GM04503 (cell line): ENCODE data around the gene TSSK6.

Experiments
- DNase-seq: peaks from one replicate; pipeline ENCODE4 v3.0.0-alpha.2; 2012; ENCODE audit warnings: low read depth

Gene TSSK6

DNA sequence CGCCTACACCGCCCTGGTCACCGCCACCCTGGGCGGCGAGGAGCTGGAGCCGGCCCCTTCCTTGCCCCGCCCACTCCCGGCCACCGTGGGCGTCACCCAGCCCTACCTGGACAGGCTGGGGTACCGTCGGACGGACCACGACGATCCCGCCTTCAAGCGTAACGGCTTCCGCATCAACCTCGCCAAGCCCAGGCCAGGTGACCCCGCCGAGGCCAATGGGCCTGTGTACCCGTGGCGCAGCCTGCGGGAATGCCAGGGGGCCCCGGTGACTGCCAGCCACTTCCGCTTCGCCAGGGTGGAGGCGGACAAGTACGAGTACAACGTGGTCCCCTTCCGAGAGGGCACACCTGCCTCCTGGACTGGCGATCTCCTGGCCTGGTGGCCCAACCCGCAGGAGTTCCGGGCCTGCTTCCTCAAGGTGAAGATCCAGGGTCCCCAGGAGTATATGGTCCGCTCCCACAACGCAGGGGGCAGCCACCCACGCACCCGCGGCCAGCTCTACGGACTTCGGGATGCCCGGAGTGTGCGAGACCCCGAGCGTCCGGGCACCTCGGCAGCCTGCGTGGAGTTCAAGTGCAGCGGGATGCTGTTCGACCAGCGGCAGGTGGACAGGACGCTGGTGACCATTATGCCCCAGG is 29.7 kb upstream of the TSSK6 start:
- no peak for DNase-seq

GRCh38 chr19:19544257-19544953 is 29.1 kb upstream of the TSSK6 start:
- no peak for DNase-seq

DNA sequence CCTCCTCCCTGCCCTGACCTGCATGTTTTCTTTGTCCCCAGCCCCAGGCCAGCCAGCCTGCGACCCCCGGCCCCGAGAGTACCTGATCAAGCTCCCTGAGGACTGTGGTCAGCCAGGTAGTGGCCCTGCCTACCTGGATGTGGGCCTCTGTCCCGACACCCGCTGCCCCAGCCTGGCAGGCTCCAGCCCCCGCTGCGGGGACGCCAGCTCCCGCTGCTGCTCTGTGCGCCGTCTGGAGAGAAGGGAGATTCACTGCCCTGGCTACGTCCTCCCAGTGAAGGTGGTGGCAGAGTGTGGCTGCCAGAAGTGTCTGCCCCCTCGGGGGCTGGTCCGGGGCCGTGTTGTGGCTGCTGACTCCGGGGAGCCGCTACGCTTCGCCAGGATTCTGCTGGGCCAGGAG is 28.3 kb upstream of the TSSK6 start:
- DNase-seq, result no peak

GRCh38 chr19:19543101-19543500 is 27.8 kb upstream of the TSSK6 start:
- DNase-seq, result no peak

GRCh38 chr19:19542507-19542906 is 27.2 kb upstream of the TSSK6 start:
- no peak for DNase-seq

DNA sequence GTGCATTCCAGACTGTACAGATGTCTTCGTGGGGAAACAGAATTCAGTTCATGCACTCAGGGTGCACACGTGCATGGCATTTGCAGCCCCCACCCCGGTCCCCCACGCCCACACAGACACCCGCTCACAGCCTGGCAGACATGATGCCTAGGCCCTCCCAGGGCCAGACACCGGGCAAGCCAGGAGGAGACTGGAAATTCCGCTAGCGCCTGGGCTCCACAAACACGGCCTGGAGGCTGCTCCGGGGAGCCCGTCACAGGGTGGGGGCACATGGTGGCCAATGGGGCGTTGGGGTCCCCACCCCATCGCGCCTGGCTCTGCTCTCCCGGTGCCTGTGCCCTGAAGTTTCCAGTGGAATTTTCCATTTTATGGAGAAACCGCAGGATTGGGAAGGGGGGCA is 26.3 kb upstream of the TSSK6 start:
- DNase-seq, result no peak

DNA sequence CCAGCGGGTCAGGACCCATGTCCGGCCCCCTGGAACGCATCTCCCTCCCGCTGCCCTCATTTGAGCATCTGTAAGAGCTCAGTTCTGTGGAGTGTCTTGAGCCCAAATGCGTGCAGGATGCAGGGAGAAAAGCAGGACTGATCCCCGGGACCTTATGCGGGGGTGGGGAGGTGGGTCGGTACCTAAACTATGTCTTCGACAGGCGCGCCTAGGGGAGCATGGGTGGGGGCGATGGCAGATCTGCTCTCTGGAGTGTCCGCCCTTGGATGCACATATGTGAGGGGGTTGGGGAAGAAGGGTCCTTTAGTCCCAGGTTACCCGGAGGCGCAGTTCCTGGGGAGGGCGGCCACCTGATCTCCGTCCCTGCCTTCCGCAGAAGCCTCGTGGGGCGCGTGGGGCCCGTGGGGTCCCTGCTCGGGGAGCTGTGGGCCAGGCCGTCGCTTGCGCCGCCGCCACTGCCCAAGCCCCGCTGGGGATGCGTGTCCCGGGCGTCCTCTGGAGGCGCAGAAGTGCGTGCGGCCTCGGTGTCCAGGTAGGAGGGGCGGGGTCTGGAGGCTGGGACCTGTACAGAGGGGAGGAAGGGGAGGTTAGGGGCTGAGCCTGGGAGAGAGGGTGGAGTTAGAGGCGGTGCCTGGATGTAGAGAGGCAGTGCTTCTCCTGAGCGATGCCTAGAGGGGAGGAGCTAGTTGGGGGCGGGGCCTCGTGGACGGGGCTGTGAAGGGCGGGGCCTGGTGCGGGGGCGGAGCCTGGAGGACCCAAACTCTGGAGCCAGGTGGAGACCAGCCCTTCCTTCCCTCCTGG is 25.6 kb upstream of the TSSK6 start:
- DNase-seq, result no peak

DNA sequence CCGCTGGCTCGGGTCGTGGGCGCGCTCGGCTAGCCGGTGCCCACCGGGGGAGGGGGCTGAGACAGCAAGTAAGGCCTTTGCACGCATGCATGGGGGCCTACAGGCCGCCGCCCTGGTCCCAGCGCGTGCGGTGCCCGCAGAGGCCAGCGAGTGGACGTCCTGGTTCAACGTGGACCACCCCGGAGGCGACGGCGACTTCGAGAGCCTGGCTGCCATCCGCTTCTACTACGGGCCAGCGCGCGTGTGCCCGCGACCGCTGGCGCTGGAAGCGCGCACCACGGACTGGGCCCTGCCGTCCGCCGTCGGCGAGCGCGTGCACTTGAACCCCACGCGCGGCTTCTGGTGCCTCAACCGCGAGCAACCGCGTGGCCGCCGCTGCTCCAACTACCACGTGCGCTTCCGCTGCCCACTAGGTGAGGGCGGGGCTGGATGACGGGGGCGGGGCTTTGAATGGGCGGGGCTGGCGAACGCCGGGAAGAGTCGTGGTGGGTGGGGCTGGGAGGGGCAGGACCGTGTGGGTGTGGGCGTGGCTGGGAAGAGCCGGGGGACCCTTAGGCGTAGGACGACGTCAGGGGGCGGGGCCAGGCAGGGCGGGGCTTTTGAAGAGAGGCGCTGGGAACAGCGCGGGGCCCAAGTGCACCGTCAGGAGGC is 24.8 kb upstream of the TSSK6 start:
- DNase-seq, result no peak

DNA sequence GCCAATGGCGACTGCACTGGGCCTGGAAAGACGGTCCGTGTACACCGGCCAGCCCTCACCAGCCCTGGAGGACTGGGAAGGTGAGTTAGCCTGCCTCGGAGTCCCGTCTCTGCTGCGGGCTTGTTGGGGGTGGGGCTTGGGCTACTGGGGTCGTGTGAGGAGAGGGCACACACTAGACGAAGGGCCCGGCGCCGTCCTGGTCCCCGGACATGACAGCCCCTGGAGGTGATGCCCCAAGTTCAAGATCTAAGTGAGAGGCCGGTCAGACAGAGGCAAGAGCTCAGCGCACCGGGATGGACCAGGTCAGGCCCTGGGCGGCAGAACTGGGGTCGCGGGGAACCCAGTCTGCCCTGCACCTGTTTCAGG is 24.3 kb upstream of the TSSK6 start:
- no peak for DNase-seq

GRCh38 chr19:19538785-19539166 is 23.4 kb upstream of the TSSK6 start:
- DNase-seq, result no peak

- no peak for DNase-seq
These were observed 22.9 kb upstream of the TSSK6 start, which contains the start of gene CILP2 for GRCh38 chr19:19538061-19538784. CILP2 (plus strand) TSS chr19:19538265; CDS start chr19:19538350, 85 bp downstream.

- DNase-seq, result no peak
These were observed 22.0 kb upstream of the TSSK6 start for GRCh38 chr19:19537075-19538048.

GRCh38 chr19:19535311-19536191 is 20.2 kb upstream of the TSSK6 start:
- no peak for DNase-seq

- DNase-seq, result no peak
These were observed 19.4 kb upstream of the TSSK6 start for GRCh38 chr19:19534556-19535265.

- no peak for DNase-seq
These were observed 18.5 kb upstream of the TSSK6 start for GRCh38 chr19:19533841-19534240.

DNA sequence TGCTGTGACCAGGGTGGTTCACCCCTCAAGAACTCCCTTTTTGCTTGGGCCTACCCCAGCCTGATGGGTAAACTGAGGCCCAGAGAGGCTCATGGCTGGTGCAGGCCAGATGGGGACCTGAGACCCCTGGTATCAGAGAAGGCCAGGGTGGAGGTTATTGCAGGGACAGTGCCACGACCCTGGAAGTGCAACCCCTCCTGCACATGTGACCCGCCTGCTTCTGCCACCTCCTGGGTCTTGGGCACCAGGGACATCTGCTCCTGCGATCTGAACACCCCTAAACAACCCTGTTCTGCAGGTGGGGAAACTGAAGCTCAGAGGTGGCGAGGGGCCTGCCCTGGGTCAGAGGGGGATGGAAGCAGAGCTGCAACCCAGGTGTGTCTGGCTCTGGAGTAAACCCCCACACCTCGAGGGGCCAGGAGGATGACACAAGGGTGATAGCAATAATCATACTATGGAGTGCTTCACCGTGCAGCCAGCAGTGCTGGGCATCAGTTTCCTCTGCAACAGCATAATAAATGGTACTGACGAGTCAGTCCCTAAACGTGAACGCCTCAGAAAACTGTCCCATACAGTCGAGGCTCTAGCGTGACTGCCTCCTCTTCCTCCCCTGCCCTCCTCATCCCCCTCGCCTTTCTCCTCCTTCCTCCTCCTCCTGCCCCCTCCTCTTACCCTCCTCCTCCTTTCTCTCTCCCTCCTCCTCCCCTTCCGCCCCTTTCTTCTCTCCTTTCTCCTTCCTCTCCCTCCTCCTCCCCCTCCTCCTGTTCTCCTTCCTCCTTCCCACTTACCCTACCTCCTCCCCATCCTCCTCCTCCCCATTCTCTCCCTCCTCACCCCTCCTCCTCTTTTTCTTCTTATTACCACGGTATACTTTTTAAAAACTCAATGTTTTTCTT is 17.7 kb upstream of the TSSK6 start:
- DNase-seq, result no peak

GRCh38 chr19:19531951-19532805 is 16.8 kb upstream of the TSSK6 start:
- DNase-seq, result no peak
